Smooth muscle cell (in vitro differentiated cells): ENCODE data around the gene GHR. TPM values are rescaled to one million over a fixed set of nuclear protein-coding genes. Genes with fewer than 3 reads are reported as not detected.

Source experiments
- DNase-seq: peaks from one replicate; lab custom pipeline; 2025; ENCODE audit not compliant: unreplicated experiment; lab: John Stamatoyannopoulos, UW
- H2AFZ ChIP-seq: fragments of 200-600 bp; sonication (generic); 2 replicates; pipeline ENCODE4 v1.6.0; 2016; ENCODE audit warnings: antibody characterized with exemption, low read depth, mild to moderate bottlenecking
- H3F3A ChIP-seq: fragments of 200-600 bp; sonication (generic); 2 replicates; pipeline ENCODE4 v1.6.0; 2017; ENCODE audit warnings: antibody characterized with exemption, low read depth
- H3K27ac ChIP-seq: fragments of 200-600 bp; sonication (generic); 2 replicates; pipeline ENCODE4 v1.5.1; 2016; ENCODE audit warnings: low read depth, mild to moderate bottlenecking
- H3K27me3 ChIP-seq: fragments of 200-600 bp; sonication (generic); 2 replicates; pipeline ENCODE4 v1.6.1; 2016; ENCODE audit warnings: low read depth, mild to moderate bottlenecking
- H3K36me3 ChIP-seq: fragments of 200-600 bp; sonication (generic); 2 replicates; pipeline ENCODE4 v1.5.1; 2016; ENCODE audit warnings: low read depth
- H3K4me1 ChIP-seq: fragments of 200-600 bp; sonication (generic); 2 replicates; pipeline ENCODE4 v1.5.1; 2016; ENCODE audit warnings: low read depth
- H3K4me2 ChIP-seq: fragments of 200-600 bp; sonication (generic); 2 replicates; pipeline ENCODE4 v1.6.0; 2016; ENCODE audit warnings: mild to moderate bottlenecking
- H3K4me3 ChIP-seq: fragments of 200-600 bp; sonication (generic); 2 replicates; pipeline ENCODE4 v1.5.1; 2016; ENCODE audit warnings: mild to moderate bottlenecking
- H3K79me2 ChIP-seq: fragments of 200-600 bp; sonication (generic); 2 replicates; pipeline ENCODE4 v1.6.0; 2016; ENCODE audit warnings: low read depth, mild to moderate bottlenecking
- H3K9ac ChIP-seq: fragments of 200-600 bp; sonication (generic); 2 replicates; pipeline ENCODE4 v1.6.0; 2016; ENCODE audit warnings: low read depth
- H3K9me3 ChIP-seq: fragments of 200-600 bp; sonication (generic); replicated peaks from 2 replicates; pipeline ENCODE4 v1.5.1; 2016; ENCODE audit warnings: low read depth
- H4K20me1 ChIP-seq: fragments of 200-600 bp; sonication (generic); 2 replicates; pipeline ENCODE4 v1.6.0; 2016; ENCODE audit warnings: low read depth
- WGBS: methylation state at CpG from one replicate; pipeline ENCODE4 v1.1.7; 2016; ENCODE audit warnings: low lambda C conversion rate; 5-methylcytosine and 5-hydroxymethylcytosine counted together
- polyA plus RNA-seq: library from polyadenylated mRNA; unstranded; fragments of >200 nt; fragmentation: Nextera tagmentation; extraction: Ambion mirVana; gene quantifications from 2 replicates; pipeline ENCODE4 v1.2.1, GENCODE V29; 2016
- total RNA-seq: library from RNA; depleted of rRNA; stranded (reverse); fragments of >200 nt; gene quantifications from 2 replicates; pipeline ENCODE4 v1.2.3, GENCODE V29; 2014
- TF ChIP-seq, protein P1 (sequence below): fragments of 200-600 bp; sonication (generic); IDR thresholded peaks from 2 replicates; pipeline ENCODE4 v1.5.1; 2017; ENCODE audit warnings: borderline replicate concordance, mild to moderate bottlenecking, antibody characterized with exemption; ENCODE audit not compliant: insufficient read depth, poor library complexity, severe bottlenecking

Gene GHR
- total and polyA plus RNA-seq, 2 experiments from 2014 or later = 2.1 to 4.3 TPM

DNA sequence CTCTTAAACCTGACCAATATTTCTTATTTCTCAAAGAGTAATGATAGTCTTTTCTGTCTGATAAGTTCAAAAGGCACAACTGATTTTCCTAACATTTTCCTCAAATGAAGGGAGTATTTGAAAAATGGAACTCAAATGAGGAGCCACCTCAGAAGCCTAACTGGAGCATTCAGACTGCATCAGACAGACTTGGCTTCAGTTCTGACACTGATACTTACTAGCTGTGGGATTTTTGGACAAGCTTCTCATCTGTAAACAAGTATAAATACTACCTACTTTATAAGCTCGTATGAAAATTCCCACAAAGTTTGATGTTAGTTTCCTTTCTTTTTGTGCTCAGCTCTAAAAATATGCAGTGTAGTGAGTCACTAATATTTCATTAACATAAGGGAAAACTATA lies 225.7 kb downstream of the GHR start:
- Histone ChIP-seq H3K9me3 (no peaks in the 10 kb centered on the region), H3K27me3 (no peaks in the 10 kb centered on the region), H3K9ac (no peak overlapping the region), H3K4me3 (no peak overlapping the region), H3F3A (no peaks in the 10 kb centered on the region), H3K36me3 (no peaks in the 10 kb centered on the region), H4K20me1 (no peaks in the 10 kb centered on the region), H3K4me2 (no peak overlapping the region), H3K27ac (no peak overlapping the region), H2AFZ (no peak overlapping the region), H3K79me2 (no peaks in the 10 kb centered on the region), H3K4me1 (no peaks in the 10 kb centered on the region)
- TF ChIP-seq, protein P1, sequence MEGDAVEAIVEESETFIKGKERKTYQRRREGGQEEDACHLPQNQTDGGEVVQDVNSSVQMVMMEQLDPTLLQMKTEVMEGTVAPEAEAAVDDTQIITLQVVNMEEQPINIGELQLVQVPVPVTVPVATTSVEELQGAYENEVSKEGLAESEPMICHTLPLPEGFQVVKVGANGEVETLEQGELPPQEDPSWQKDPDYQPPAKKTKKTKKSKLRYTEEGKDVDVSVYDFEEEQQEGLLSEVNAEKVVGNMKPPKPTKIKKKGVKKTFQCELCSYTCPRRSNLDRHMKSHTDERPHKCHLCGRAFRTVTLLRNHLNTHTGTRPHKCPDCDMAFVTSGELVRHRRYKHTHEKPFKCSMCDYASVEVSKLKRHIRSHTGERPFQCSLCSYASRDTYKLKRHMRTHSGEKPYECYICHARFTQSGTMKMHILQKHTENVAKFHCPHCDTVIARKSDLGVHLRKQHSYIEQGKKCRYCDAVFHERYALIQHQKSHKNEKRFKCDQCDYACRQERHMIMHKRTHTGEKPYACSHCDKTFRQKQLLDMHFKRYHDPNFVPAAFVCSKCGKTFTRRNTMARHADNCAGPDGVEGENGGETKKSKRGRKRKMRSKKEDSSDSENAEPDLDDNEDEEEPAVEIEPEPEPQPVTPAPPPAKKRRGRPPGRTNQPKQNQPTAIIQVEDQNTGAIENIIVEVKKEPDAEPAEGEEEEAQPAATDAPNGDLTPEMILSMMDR = no peak
- no peak for DNase-seq
- 79% methylated on average over 1 of the region's 1 CpG for WGBS

GRCh38 chr5:42650084-42650483 lies 226.8 kb downstream of the GHR start:
- H3K9ac ChIP-seq = no peak overlapping the region
- no peak overlapping the region for H3K27ac ChIP-seq
- no peaks in the 10 kb centered on the region for H3K9me3 ChIP-seq
- no peak overlapping the region for H2AFZ ChIP-seq
- H3K4me1 ChIP-seq = no peaks in the 10 kb centered on the region
- 82% methylated on average over 3 of the region's 3 CpGs for WGBS
- H3K4me2 ChIP-seq = no peak overlapping the region
- H3K4me3 ChIP-seq = no peak overlapping the region
- no peaks in the 10 kb centered on the region for H3K27me3 ChIP-seq
- TF ChIP-seq, protein P1 = no peak
- no peaks in the 10 kb centered on the region for H3K36me3 ChIP-seq
- H3K79me2 ChIP-seq = no peaks in the 10 kb centered on the region
- no peaks in the 10 kb centered on the region for H3F3A ChIP-seq
- H4K20me1 ChIP-seq = no peaks in the 10 kb centered on the region
- no peak for DNase-seq

GRCh38 chr5:42653705-42654104 lies 230.5 kb downstream of the GHR start:
- no peaks in the 10 kb centered on the region for H3K36me3 ChIP-seq
- WGBS = 94% methylated on average over 2 of the region's 2 CpGs
- no peak overlapping the region for H3K4me3 ChIP-seq
- TF ChIP-seq, protein P1 = no peak
- no peak overlapping the region for H3K4me2 ChIP-seq
- H3K4me1 ChIP-seq = no peaks in the 10 kb centered on the region
- H2AFZ ChIP-seq = no peak overlapping the region
- H3K27ac ChIP-seq = no peak overlapping the region
- no peak for DNase-seq
- no peak overlapping the region for H3K9ac ChIP-seq
- H3K27me3 ChIP-seq = no peaks in the 10 kb centered on the region
- H3F3A ChIP-seq = no peaks in the 10 kb centered on the region
- no peaks in the 10 kb centered on the region for H3K79me2 ChIP-seq
- no peaks in the 10 kb centered on the region for H3K9me3 ChIP-seq
- no peaks in the 10 kb centered on the region for H4K20me1 ChIP-seq

- Histone ChIP-seq H3K27ac (no peak overlapping the region), H4K20me1 (no peaks in the 10 kb centered on the region), H3K4me3 (no peak overlapping the region), H3K27me3 (no peaks in the 10 kb centered on the region), H3K9me3 (no peaks in the 10 kb centered on the region), H3K79me2 (no peaks in the 10 kb centered on the region), H2AFZ (no peak overlapping the region), H3K4me2 (no peak overlapping the region), H3K36me3 (no peaks in the 10 kb centered on the region), H3K4me1 (no peaks in the 10 kb centered on the region), H3F3A (no peaks in the 10 kb centered on the region), H3K9ac (no peak overlapping the region)
- 92% methylated on average over 2 of the region's 2 CpGs for WGBS
- TF ChIP-seq, protein P1 = no peak
- no peak for DNase-seq
Measured at GRCh38 chr5:42654645-42655044, 231.4 kb downstream of the GHR start.
